GM21825 (cell line): ENCODE data around the gene ABCF2.
A peak's percentile ranks its signal among the peaks of the same experiment; 100 is the strongest.

Experiments used
- ATAC-seq: cut with Tn5 transposase; IDR thresholded peaks from one replicate; pipeline ENCODE4 v1.9.1; 2021; ENCODE audit warnings: mild to moderate bottlenecking, moderate library complexity; ENCODE audit not compliant: unreplicated experiment

The ABCF2 gene

GRCh38 chr7:151175047-151175792 lies 51.8 kb downstream of the ABCF2 start:
- ATAC-seq, result no peak

DNA sequence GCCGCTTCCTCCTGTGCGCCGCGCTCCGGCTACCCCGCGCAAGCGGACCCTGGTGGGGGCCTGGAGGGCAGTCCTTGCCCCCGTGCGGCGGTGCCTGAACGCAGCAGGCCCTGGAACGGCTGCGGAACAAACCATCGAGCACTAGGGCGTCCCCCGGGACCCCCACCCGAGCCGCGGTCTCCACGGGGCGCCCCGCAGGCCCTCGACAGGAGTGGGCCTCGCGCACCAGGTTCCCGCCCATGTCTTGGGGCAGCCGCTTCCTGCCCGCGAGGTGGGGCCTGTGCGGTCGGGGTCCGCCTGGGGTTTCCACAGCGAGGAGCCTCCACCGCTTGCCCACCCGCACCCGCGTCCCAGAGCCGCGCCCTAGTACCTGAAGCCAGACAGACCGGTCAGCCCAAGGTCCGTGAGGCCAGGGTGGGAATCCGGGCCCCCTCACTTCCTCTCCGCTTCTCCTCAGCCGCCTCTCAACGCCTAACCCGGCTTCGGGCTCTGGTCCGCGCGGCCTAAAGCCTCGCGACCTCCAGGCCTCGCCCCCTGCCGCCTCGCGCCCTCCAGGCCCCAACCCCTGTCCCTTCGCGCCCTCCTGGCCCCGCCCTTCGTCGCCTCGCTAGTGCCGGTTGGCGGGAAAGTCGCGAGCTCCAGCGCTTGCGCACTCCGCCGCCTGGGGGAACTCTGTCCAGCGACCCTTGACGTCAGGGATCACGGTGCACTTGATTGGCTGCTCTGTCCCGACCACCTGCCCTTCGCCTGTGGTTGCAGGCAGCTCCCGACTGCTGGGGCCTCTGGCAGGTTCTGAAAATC lies 52.6 kb downstream of the ABCF2 start:
- ATAC-seq, result no peak

DNA sequence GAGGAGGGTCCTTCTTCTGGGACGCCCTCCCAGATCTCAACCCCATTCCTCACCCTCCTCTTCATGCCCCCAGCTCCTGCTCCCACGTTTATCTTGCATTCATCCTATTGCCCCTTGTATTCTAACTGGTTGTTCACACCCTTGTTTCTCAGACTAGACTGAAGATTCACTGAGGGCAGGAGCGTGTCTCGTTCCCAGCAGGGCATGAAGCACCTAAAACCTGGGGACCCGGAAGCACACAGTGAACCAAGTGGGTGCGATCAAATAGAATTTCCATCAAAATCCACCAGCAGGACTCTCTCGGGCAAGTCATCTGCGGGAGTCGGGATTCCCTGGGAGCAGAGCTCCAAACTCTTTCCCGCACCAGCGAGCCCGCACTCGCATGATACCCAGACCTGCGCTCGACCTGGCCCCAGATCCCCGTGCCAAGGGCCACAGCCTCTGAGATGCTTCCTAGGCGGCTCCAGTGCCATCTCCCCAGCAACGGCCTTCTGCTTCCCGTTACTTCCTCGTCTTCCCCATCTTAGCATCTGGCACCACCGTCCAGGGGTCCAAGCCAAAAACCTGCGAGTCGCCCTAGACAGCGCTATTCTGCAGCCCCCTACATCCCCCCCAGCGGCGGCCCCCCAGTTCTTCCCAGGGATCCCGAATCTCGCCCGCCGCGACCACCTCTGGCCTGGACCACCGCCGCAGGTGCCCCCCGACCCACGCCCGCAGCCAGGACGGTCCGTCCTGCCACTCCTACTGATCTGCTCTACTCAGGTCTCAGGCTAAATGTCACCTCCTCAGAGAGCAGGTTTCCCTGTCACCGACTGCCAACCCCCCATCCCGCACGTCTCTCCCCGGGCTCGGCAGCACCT lies 53.4 kb downstream of the ABCF2 start:
- no peak for ATAC-seq

GRCh38 chr7:151172273-151173141 lies 54.5 kb downstream of the ABCF2 start:
- peak; percentile 62 for ATAC-seq

- ATAC-seq, result no peak
These were observed 58.2 kb downstream of the ABCF2 start for GRCh38 chr7:151168787-151169162.

GRCh38 chr7:151168003-151168786 lies 58.8 kb downstream of the ABCF2 start:
- ATAC-seq, result peak; percentile 56

GRCh38 chr7:151167197-151167961 lies 59.6 kb downstream of the ABCF2 start, which contains the start of gene GBX1:
TSS of gene GBX1 (minus strand) at chr7:151167694. CDS start at chr7:151167548, 146 bp downstream.
- ATAC-seq, result no peak

DNA sequence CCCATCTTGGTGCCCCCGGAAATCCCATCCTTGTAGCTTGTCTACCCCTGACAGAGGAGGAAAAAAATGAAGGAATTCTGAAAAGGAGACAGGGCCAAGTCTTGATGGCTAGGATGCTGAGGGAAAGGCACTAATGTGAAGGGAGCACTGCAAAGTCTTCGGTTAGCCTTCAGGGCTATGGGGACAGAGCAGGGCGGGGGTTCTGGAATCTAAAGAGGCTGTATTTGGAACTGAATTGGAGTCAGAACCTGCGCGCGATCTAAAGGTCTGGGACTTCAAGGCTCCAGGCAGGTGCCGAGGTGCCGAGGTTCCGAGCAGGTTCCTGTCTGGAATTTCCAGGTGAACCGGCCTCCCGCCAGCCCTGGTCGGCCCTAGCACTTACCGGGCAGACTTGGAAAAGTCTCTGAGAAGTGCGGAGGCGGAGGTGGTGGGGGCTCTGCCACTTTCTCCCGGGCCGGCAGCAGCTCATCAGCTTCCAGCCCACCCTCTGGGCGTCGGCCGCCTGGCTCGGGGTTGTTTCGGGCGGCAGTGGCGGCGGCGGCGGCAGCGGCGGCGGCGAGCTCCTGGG lies 60.3 kb downstream of the ABCF2 start:
- no peak for ATAC-seq
